ENCODE measurements around the gene IP6K1.
"Not testable (repeated sequence)": the region's sequence is repeated elsewhere in the genome, so short reads cannot be mapped to it uniquely, and the experiment has no call there.

Gene IP6K1

DNA sequence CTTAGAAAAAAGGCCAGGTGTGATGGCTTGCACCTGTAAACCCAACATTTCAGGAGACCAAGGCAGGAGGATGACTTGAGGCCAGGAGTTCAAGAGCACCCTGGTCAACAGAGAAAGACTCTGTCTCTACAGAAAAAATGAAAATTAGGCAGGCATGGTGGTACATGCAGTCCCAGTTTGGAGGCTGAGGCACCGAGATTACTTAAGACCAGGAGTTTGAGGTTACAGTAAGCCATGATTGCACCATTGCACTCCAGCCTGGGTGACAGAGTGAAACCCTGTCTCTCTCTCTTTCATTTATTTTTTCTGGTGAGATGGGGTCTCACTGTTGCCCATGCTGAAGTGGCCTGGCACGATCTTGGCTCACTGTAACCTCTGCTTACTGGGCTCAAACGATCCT lies 24.7 kb downstream of the IP6K1 start:
- no peak for DNase-seq

DNA sequence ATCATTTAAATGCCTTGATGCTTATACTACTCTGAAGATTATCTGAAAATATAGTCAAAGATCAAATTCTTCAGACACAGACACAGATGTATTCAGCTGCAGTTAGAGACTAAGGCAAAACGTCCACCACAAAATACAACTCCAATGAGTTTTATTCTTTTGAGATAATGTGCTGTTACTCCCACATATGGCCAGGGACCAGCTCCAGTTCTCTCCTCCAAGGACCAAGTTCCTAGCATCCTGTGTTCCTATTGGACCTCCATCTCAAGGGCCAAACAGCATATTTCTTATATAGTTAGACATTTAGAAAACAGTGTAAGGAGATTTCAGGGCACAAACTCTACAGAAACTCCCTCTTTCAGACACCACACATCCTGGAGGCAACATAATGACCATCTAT lies 27.1 kb downstream of the IP6K1 start:
- no peak for DNase-seq

DNA sequence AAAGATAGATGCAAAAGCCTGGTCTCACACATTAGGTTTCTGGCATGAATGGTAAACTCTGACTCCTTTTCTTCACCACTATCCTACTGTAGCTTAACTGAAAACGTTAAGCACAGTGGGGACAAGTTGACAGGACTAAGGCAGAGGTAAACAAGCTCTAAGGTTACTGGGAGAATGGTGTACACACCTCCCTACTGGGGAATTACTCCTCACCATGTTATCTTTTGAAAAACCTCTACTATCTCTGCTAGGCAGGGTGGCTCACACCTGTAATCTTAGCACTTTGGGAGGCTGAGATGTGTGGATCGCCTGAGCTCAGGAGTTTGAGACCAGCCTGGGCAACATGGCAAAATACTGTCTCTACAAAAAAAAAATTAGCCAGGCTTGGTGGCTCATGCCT lies 29.1 kb downstream of the IP6K1 start:
- no peak for DNase-seq

DNA sequence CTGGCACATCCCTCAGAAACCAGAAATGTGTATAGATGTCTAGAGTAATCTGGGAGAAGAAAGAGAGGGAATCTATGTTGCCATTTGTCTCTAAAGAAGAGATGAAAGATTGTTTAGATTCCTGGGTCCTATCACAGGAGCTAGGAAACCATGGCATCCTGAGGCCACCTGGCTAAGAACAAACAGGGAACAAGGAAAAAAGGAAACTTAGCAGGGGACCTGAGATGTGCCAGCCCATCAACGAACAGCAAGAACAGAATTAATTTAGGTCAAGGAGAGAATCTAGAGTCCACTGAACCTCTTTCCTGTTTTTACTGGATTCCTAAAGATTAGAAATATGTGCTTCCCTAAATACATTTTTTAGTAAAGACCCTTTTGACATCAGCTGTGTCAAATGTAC lies 30.3 kb downstream of the IP6K1 start:
- DNase-seq: no peak

- DNase-seq: no peak
Measured at GRCh38 chr3:49754536-49754935, 31.8 kb downstream of the IP6K1 start.

GRCh38 chr3:49751501-49751900 lies 34.8 kb downstream of the IP6K1 start:
- no peak for DNase-seq

DNA sequence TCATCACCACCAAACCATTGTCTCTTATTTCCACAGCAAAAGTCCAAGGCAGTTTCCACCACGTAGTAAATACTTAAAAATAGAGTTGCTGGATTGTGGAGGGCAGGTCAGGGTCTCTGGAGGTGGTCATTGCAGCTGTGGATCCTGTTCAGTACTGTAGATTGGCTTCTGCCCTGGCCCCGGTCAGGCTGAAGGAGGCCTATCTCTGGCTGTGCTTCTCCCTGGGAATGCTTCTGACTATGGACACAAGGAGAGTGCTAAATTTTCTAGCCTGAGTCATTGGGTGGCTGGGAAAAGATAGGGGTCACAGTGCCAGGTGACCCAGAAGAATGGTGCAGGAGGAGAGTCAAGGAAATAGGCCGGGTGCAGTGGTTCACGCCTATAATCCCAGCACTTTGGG lies 36.3 kb downstream of the IP6K1 start:
- DNase-seq: no peak

DNA sequence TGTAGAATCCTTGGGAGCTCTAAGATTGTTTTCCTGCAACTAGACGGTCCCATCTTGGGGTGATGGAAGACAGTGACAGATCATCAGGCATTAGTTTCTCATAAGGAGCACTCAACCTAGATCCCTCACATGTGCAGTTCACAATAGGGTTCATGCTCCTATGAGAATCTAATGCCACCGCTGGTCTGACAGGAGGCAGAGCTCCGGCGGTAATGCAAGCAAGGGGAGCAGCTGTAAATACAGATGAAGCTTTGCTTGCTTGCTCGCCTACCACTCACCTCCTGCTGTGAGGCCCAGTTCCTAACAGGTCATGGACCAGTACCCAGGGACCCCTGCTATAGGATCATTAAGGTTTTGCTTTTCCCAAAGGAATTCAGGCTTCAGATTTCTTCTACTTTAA lies 37.5 kb downstream of the IP6K1 start:
- DNase-seq: not testable (repeated sequence)

- DNase-seq: no peak
Measured at GRCh38 chr3:49747792-49748480, 38.4 kb downstream of the IP6K1 start.

GRCh38 chr3:49745986-49746385 lies 40.4 kb downstream of the IP6K1 start:
- DNase-seq: no peak

DNA sequence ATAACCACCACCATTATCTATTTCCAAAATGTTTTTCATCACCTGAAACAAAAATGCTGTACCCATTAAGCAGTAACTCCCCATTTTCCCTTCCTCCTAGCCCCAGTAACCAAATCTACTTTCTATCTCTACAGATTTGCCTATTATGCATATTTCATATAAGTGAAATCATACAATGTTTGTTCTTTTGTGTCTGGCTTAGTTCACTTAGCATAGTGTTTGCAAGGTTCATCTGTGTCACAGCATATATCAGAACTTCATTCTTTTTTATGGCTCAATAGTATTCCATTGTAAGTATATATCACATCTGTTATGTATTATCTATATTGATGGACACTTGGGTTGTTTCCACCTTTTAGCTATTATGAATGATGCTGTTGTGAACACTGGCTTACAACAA lies 45.9 kb downstream of the IP6K1 start:
- no peak for DNase-seq

DNA sequence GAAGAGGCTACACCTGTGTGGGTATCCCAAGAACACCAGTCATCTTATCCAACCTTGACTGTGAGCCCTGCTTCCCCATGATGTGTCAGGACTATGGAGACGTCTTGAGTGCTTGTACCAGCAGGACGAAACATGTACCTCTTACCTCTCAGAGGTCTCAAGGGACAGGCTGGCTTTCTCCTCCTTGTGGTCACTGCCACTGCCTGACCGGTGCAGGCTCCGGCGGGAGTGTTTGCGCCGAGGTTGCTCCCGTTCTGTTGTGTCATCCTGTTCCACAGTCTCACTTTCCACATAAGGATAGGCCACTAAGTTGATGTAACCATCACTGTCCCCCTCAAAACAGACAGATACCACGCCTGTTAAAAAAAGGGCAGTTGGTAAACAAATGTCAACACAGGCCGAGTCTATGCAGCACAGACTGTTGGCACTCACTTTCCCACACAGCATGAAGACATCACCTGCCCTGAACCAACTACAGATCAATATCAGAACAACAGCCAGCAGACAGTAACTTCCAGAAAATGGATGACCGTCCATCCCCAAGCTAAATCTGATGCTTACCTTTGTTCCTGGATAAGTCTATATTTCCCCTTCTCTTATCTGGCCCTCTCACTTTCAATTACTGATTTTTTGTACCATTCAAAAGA lies 48.2 kb downstream of the IP6K1 start:
- DNase-seq: no peak

- DNase-seq: no peak
Measured at GRCh38 chr3:49734752-49735151, 51.6 kb downstream of the IP6K1 start.

DNA sequence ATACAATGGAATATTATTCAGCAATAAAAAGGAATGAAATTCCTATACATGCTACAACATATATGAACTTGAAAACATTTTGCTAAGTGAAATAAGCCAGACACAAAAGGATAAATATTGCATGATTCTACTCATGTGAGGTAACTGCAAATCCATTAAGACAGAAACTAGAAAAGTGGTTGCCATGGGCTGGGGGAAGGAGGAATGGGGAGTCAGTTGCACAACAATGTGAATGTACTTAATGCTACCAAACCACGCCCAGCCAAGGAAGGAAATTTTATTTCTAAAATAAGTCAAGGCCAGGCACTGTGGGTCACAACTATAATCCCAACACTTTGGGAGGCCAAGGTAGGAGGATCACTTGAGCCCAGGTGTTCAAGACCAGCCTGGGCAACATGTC lies 52.8 kb downstream of the IP6K1 start:
- DNase-seq: no peak

DNA sequence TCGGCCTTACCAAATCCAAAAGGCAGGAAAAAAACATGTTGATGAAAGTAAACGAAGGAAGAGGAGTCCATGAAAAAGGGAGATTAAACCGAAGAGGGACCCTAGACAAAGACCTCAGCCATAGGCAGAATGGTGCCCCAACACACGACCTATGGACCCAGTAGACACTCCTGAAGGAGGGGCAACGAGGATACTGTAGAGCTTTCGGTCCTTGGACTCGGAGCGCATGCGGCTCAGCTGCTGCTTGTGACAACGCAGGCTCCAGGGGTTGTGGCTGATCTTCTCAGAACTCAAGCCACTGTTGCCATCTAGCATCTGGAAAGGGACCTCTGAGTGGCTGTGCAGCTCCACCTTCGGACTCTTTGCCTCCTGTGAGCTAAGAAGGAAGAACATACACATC lies 53.7 kb downstream of the IP6K1 start:
- no peak for DNase-seq

DNA sequence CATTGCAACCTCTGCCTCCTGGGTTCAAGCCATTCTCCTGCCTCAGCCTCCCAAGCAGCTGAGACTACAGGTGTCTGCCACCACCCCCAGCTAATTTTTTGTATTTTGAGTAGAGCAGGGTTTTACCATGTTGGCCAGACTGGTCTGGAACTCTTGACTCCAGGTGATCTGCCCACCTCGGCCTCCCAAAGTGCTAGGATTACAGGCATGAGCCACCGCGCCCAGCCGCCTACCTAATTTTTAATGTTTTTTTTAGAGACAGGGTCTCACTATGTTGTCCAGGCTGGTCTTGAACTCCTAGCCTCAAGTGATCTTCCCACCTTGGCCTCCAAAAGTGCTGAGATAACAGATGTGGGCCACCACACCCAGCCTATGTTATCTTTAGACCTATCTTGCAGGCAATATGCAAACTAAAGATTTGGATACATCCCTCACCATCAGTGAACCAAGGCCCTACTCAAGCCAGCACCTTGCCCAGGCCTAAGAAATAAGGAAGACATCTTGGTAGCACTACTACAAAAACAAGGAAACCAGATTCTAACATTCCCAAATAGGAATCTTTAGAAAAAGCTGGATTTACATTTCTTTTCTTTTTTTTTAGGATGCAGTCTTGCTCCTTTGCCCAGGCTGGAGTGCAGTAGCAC lies 56.3 kb downstream of the IP6K1 start:
- no peak for DNase-seq

GRCh38 chr3:49727924-49728361 lies 58.4 kb downstream of the IP6K1 start:
- DNase-seq: no peak

- DNase-seq: no peak
Measured at GRCh38 chr3:49727154-49727923, 59.0 kb downstream of the IP6K1 start.

DNA sequence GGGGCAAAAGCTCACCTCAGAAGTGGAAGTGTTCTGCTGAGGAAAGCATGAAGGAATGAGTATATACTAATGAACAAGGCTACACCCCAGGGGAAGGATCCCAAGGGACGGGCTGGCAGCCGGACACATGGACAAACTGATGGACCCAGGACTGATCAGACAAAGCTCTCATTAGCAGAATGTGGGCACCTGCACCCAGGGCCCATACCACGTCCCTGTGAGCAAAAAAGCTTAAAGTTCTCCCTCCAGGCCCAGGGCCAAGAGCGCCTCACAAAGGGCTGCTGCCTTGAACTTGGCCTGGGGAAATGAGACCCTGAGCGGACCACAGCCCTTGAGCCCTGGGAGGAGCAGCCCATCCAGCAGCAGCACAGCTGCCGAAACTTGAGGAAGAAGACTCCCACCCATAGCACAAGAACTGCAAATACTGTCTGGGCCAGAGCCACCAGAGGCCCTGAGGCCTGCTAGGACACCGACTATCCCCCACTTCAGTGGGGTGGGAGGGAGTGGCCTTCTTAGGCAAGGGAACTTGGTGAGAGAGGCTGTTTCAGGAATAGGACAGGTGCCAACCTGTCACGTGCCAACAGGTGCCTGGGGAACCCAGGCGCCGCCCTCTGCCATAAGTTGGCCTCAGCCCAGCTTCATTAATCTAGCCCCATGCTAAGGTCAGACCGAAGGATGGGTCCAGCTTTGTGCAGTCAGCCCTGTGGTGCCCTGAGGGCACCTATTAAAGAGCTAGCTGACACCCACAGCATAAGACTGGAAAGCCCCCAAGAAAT lies 60.2 kb downstream of the IP6K1 start:
- DNase-seq: no peak

DNA sequence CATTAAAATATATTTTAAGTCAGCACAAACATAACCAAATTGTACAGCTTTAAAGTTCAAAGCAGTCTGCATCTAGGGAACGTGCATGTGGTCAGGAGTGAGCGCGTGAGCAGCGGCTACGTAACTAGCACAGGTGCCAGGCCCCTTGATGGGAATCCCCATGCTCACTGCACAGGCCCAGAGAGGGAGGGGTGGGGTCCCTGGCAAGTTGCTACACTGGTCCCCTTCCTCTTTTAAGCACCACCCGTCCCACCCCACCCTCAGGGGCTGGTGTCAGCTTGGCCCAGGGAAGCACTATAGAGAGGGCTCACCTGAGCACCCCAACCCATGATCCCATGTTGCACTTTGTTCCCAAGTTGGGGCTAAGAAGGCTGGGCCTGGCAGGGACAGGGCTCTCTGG lies 61.8 kb downstream of the IP6K1 start:
- DNase-seq: no peak

- peak; percentile 87 for DNase-seq
Measured at GRCh38 chr3:49723628-49724551, 62.5 kb downstream of the IP6K1 start, which contains the start of gene GMPPB. GMPPB (minus strand) TSS chr3:49723951; CDS start chr3:49723726, 225 bp downstream.

DNA sequence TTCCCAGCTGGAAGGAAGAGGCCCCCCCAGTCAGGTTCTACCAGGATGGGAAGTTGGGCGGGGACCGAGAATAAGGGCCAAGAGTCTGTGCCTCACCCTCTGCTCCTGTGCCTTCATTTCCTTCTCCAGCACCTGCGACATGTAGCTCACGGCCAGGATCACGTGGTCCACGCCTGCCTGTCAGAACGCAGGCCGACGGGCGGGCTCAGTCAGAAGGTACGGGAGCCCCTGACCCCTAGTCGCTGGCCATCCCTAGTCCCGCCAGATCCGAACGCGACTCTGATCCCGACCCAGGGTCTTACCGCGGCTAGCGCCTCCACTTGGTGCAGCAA lies 63.1 kb downstream of the IP6K1 start:
- peak; percentile 15 for DNase-seq
